K562 (cell line): Measurements from ENCODE around the gene MPL. TPM values are rescaled to one million over a fixed set of nuclear protein-coding genes. Genes with fewer than 3 reads are reported as not detected.

Experiments
- ATAC-seq: fragments of 200-7000 bp; cut with Tn5 transposase; 3 replicates; pipeline ENCODE4 v1.9.1; 2020; ENCODE audit warnings: moderate library complexity
- BruUV-seq: library from RNA; stranded (reverse); fragments of 400-500 nt; replicated peaks from 2 replicates; lab custom pipeline; 2021; lab: Mats Ljungman, UMichigan
- CTCF ChIA-PET: fragments of 300-600 bp; formaldehyde crosslinking; extraction: SDS; loops from one replicate; lab custom pipeline; 2021; ENCODE audit warnings: low intra/inter-chr PET ratio; lab: Yijun Ruan, JAX
- POLR2A ChIA-PET: fragments of 300-600, 350-650 bp; sonication (Branson Sonifier 250); formaldehyde crosslinking; extraction: SDS; loops from one replicate; lab custom pipeline; 2021; ENCODE audit warnings: antibody characterized with exemption, inconsistent platforms; lab: Yijun Ruan, JAX
- DNase-seq, 4 experiments: peaks; one replicate each; pipeline versions ENCODE4 v3.0.0 to v3.0.0-alpha.2; 2011 to 2018; ENCODE audit warnings: low spot score in 3 of 4, mixed read lengths in 3 of 4; ENCODE audit errors: extremely low read depth in 1 of 4
- FAIRE-seq: peaks from 2 replicates; lab custom pipeline; 2011; peaks lifted over from hg19 to GRCh38; lab: Jason Lieb, UNC
- H2AFZ ChIP-seq: 2 replicates; pipeline ENCODE4 v1.6.0; 2011; ENCODE audit warnings: low read depth, low read length, control low read depth, inconsistent platforms
- H3K27ac ChIP-seq: fragments of 200-600 bp; 3 replicates; pipeline ENCODE4 v1.8.0; 2011; ENCODE audit warnings: low read depth, mild to moderate bottlenecking, control low read depth, inconsistent platforms, low read length, moderate library complexity, mixed read lengths; ENCODE audit errors: extremely low read depth
- H3K27me3 ChIP-seq, 2 experiments: fragments of 300-600 bp in 1 of 2; 2 replicates in 1 of 2; 3 replicates in 1 of 2; pipeline versions ENCODE4 v1.6.0 to v1.8.0; 2011; ENCODE audit warnings: inconsistent platforms in 2 of 2, low read length in 2 of 2, mild to moderate bottlenecking in 1 of 2, mixed read lengths in 1 of 2, moderate library complexity in 1 of 2; ENCODE audit not compliant: control insufficient read depth in 2 of 2, insufficient read depth in 2 of 2
- H3K36me3 ChIP-seq: fragments of 300-600 bp; 3 replicates; pipeline ENCODE4 v1.8.0; 2011; ENCODE audit warnings: mild to moderate bottlenecking, low read length, inconsistent platforms; ENCODE audit not compliant: control insufficient read depth, insufficient read depth
- H3K4me1 ChIP-seq, 2 experiments: fragments of 200-600 bp in 1 of 2; replicated peaks in 1 of 2; 2 replicates in 1 of 2; 3 replicates in 1 of 2; pipeline versions ENCODE4 v1.5.1 to v1.8.0; 2011; ENCODE audit warnings: inconsistent platforms in 2 of 2, low read length in 2 of 2, mild to moderate bottlenecking in 1 of 2, mixed read lengths in 1 of 2, moderate library complexity in 1 of 2; ENCODE audit not compliant: control insufficient read depth in 2 of 2, insufficient read depth in 2 of 2
- H3K4me2 ChIP-seq: 2 replicates; pipeline ENCODE4 v1.6.1; 2011; ENCODE audit warnings: low read length, control low read depth, inconsistent platforms, mixed read lengths; ENCODE audit not compliant: insufficient read depth
- H3K4me3 ChIP-seq: fragments of 200-600 bp; sonication (generic), shearing (Covaris generic); 2 replicates; pipeline ENCODE4 v1.5.1; 2016; ENCODE audit warnings: control low read depth, inconsistent platforms
- H3K79me2 ChIP-seq: fragments of 200-600 bp; 3 replicates; pipeline ENCODE4 v1.8.0; 2011; ENCODE audit warnings: low read length, inconsistent platforms; ENCODE audit not compliant: control insufficient read depth, insufficient read depth
- H3K9ac ChIP-seq, 2 experiments: 2 replicates each; pipeline versions ENCODE4 v1.6.0 to v1.6.1; 2011; ENCODE audit warnings: low read depth in 2 of 2, low read length in 2 of 2, control low read depth in 1 of 2, inconsistent platforms in 1 of 2, mild to moderate bottlenecking in 1 of 2, mixed read lengths in 1 of 2; ENCODE audit not compliant: insufficient read depth in 1 of 2
- H3K9me1 ChIP-seq: one replicate; pipeline ENCODE4 v1.6.0; 2011; ENCODE audit warnings: inconsistent platforms, mild to moderate bottlenecking, low read length, moderate library complexity; ENCODE audit not compliant: control insufficient read depth, insufficient read depth
- H3K9me3 ChIP-seq: replicated peaks from 2 replicates; pipeline ENCODE4 v1.5.1; 2011; ENCODE audit warnings: low read depth, low read length, inconsistent platforms; ENCODE audit not compliant: control insufficient read depth, insufficient read depth
- H4K20me1 ChIP-seq: replicated peaks from 2 replicates; pipeline ENCODE4 v1.6.1; 2011; ENCODE audit warnings: low read length, inconsistent platforms, mixed read lengths; ENCODE audit not compliant: control insufficient read depth, insufficient read depth
- CTCF ChIP-seq, 3 experiments: IDR thresholded peaks in 2 of 3; conservative IDR thresholded peaks in 1 of 3; 2 replicates each; pipeline ENCODE4 v1.5.1; 2011 to 2012; ENCODE audit warnings: low read length in 3 of 3, mild to moderate bottlenecking in 3 of 3, control low read depth in 2 of 3, improper control_type of control experiment in 1 of 3, inconsistent platforms in 1 of 3, low read depth in 1 of 3, mixed read lengths in 1 of 3, moderate library complexity in 1 of 3; ENCODE audit not compliant: insufficient read depth in 2 of 3
- ELF4 ChIP-seq: fragments of 450-650 bp; formaldehyde crosslinking; IDR thresholded peaks from 2 replicates; pipeline ENCODE4 v1.4.0; 2022; ENCODE audit warnings: missing genetic modification characterization
- FOXK2 ChIP-seq, 2 experiments: fragments of 450-650 bp; IDR thresholded peaks in 1 of 2; conservative IDR thresholded peaks in 1 of 2; 2 replicates each; pipeline ENCODE4 v1.6.1; 2016; ENCODE audit warnings: low read depth in 2 of 2, mild to moderate bottlenecking in 1 of 2
- HDAC3 ChIP-seq: fragments of 450-650 bp; IDR thresholded peaks from 2 replicates; pipeline ENCODE4 v1.6.1; 2018; ENCODE audit warnings: borderline replicate concordance, mild to moderate bottlenecking, moderate library complexity; ENCODE audit not compliant: partially characterized antibody
- HSF4 ChIP-seq: fragments of 250-450 bp; sonication (Bioruptor Pico); IDR thresholded peaks from 2 replicates; pipeline ENCODE4 v2.1.2; 2022; ENCODE audit warnings: mild to moderate bottlenecking, moderate library complexity, borderline replicate concordance
- ID3 ChIP-seq, 2 experiments: fragments of 250-450 bp in 1 of 2; fragments of 450-650 bp in 1 of 2; sonication (Bioruptor Pico) in 1 of 2; IDR thresholded peaks; 2 replicates each; pipeline versions ENCODE4 v1.6.1 to v1.8.0; 2016 to 2021; ENCODE audit warnings: mild to moderate bottlenecking in 2 of 2, moderate library complexity in 2 of 2, missing compliant biosample characterization in 1 of 2, missing genetic modification characterization in 1 of 2
- MIER1 ChIP-seq: fragments of 450-650 bp; IDR thresholded peaks from 2 replicates; pipeline ENCODE4 v1.6.1; 2016; ENCODE audit warnings: antibody characterized with exemption, mild to moderate bottlenecking, low read depth
- NFIC ChIP-seq: fragments of 450-650 bp; IDR thresholded peaks from 2 replicates; pipeline ENCODE4 v1.6.1; 2017; ENCODE audit warnings: mild to moderate bottlenecking, inconsistent platforms
- PML ChIP-seq: IDR thresholded peaks from 2 replicates; pipeline ENCODE4 v1.6.1; 2012; ENCODE audit warnings: low read length, inconsistent platforms
- POLR3A ChIP-seq: IDR thresholded peaks from 2 replicates; pipeline ENCODE4 v1.6.1; 2011; ENCODE audit warnings: borderline replicate concordance, mild to moderate bottlenecking, moderate library complexity; ENCODE audit not compliant: insufficient read length, insufficient read depth; ENCODE audit errors: extremely low read depth
- RBM34 ChIP-seq: fragments of 200-400 bp; formaldehyde crosslinking; IDR thresholded peaks from 2 replicates; pipeline ENCODE4 v1.6.1; 2018; ENCODE audit warnings: low read length, borderline replicate concordance; ENCODE audit not compliant: insufficient read depth
- TBL1XR1 ChIP-seq, 2 experiments: IDR thresholded peaks; 2 replicates each; pipeline ENCODE4 v1.6.1; 2012; ENCODE audit warnings: improper control_type of control experiment in 2 of 2, low read length in 2 of 2, mild to moderate bottlenecking in 1 of 2
- ZFX ChIP-seq: sonication (generic); formaldehyde crosslinking; IDR thresholded peaks from 2 replicates; pipeline ENCODE4 v1.8.0; 2022; ENCODE audit warnings: mild to moderate bottlenecking, missing genetic modification reagents, moderate library complexity
- WGBS: fragments of 100-300 bp; shearing (Covaris generic); methylation state at CpG from one replicate; pipeline ENCODE4 v1.1.6; 2016; ENCODE audit warnings: low coverage, mixed read lengths; ENCODE audit not compliant: insufficient coverage; ENCODE audit errors: missing lambda C conversion rate; 5-methylcytosine and 5-hydroxymethylcytosine counted together
- in situ Hi-C: fragments of 300-500 bp; cut with MboI; formaldehyde crosslinking; loops from 4 replicates; pipeline ENCODE4 v1.15.0; 2018; ENCODE audit warnings: inconsistent platforms, mixed read lengths
- intact Hi-C: fragments of 100-400 bp; cut with micrococcal nuclease; formaldehyde crosslinking; loops from 2 replicates; pipeline ENCODE4 v1.14.2; 2022
- polyA plus RNA-seq, 8 experiments: library from polyadenylated mRNA; depleted of rRNA in 4 of 8; stranded (reverse) in 5 of 8; unstranded in 3 of 8; fragments of >200 nt; fragmentation: Nextera tagmentation in 2 of 8; fragmentation: Illumina TruSeq in 1 of 8; extraction: Ambion mirVana in 2 of 8; extraction: Trizol in 1 of 8; gene quantifications; 2 replicates each; pipeline versions ENCODE4 v1.2.1 to v1.2.3, GENCODE V29; 2011 to 2014; ENCODE audit warnings: inconsistent platforms in 1 of 8, missing spikeins in 1 of 8
- total RNA-seq, 7 experiments: library from RNA; depleted of rRNA in 6 of 7; stranded (reverse); fragments of >200 nt in 6 of 7; fragmentation: Illumina TruSeq in 2 of 7; extraction: Trizol in 2 of 7; gene quantifications; 2 replicates each; pipeline versions ENCODE4 v1.2.1 to v1.2.3, GENCODE V29; 2011 to 2021; ENCODE audit warnings: low replicate concordance in 1 of 7
- TF ChIP-seq, protein P1 (sequence below), 3 experiments: fragments of 200-800 bp in 1 of 3; fragments of 250-450 bp in 1 of 3; fragments of 450-650 bp in 1 of 3; sonication (Bioruptor Pico) in 1 of 3; sonication (Bioruptor generic) in 1 of 3; formaldehyde crosslinking in 1 of 3; IDR thresholded peaks; 2 replicates each; pipeline versions ENCODE4 v1.6.1 to v1.8.0; 2016 to 2022; ENCODE audit warnings: mild to moderate bottlenecking in 2 of 3, missing genetic modification characterization in 2 of 3, missing compliant biosample characterization in 1 of 3, moderate library complexity in 1 of 3

The MPL gene
- total and polyA plus RNA-seq, 9 of the 15 experiments (the other 6 are each of a cell fraction or from before 2014, with no cell fraction given): not detected

DNA sequence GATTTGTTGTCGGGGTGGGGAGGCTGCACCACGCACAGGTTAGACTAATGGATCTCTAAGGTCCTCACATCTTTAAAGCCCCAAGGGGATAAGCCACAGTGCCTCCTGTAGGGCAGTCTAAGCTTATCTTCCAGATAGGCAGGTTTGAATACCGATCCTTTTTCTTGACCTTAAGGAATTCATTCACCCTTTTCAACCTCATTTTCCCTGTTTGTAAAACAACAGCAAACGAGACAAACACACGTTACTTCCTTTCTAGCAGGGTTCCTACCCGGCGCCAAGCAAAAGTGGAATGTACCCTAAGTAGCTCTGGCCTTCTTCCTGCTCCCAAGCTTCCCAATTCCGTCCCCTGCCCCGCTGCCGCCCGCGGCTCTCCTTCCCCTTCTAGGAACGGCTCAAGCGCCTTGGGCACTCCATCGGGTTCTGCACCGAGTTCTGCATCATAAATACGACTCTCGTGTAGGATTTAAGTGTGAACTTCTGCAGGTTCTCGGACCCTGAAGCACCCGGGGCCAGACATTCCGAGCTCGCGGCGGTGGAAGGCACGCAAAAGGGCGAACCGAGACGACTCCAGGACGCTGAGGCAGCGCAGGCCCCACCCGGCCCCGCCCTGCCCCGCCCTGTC, 20.6 kb downstream of the MPL start:
- peak; percentile 69 for ATAC-seq
- H3K4me3 ChIP-seq: peak overlapping the region; percentile 83
- H3K9ac ChIP-seq: peak overlapping the region; percentile 83 to 93
- H2AFZ ChIP-seq: peak overlapping the region; percentile 95
- no peaks in the 10 kb centered on the region for H3K27me3 ChIP-seq
- H3K79me2 ChIP-seq: peaks cover 31% of the 10 kb centered on the region
- BruUV-seq: TSS peak; percentile 72
- intact Hi-C loops (loop anchor here (1.0 to 2.0 kb wide), 3 partner anchors 56 to 131 kb away; no protein-coding TSS in a partner anchor), in situ Hi-C loops (no loop called here)
- H3K27ac ChIP-seq: peak overlapping the region; percentile 83
- peaks cover 40% of the 10 kb centered on the region for H3K36me3 ChIP-seq
- ChIA-PET CTCF (interaction anchor here (0.6 to 1.7 kb wide), 3 partner anchors 120 to 131 kb away, joined by 3 to 9 read pairs (median 4); no protein-coding TSS in a partner anchor), POLR2A (interaction anchor here (0.5 to 2.9 kb wide), 25 partner anchors 8 to 1284 kb away, joined by 3 to 17 read pairs (median 4); partner anchors contain the start of genes ELOVL1 and MED8)
- H3K9me3 ChIP-seq: no peaks in the 10 kb centered on the region
- H4K20me1 ChIP-seq: no peaks in the 10 kb centered on the region; the same call in 1 of the 2 replicates
- peak; percentile 87 for FAIRE-seq
- H3K4me1 ChIP-seq: peaks cover 25 to 30% of the 10 kb centered on the region in 2 experiments
- H3K4me2 ChIP-seq: peak overlapping the region; percentile 89
- DNase-seq: peak; percentile 64 to 80 (median 72)
- under 1% methylated on average over 32 of the region's 33 CpGs for WGBS
- peaks cover 5% of the 10 kb centered on the region for H3K9me1 ChIP-seq
- TF ChIP-seq FOXK2 (conservative IDR thresholded peaks at IDR 0.05 in 1 of 2, IDR thresholded peaks at IDR 0.05 in 1 of 2; ENCODE audit: low read depth in 2 of 2): peak in 1 of 2 experiments; percentile 11; a peak in 1 of 4 replicates
- TF ChIP-seq NFIC: peak; percentile 19; the same call in 1 of the 2 replicates
- TF ChIP-seq, protein P1, sequence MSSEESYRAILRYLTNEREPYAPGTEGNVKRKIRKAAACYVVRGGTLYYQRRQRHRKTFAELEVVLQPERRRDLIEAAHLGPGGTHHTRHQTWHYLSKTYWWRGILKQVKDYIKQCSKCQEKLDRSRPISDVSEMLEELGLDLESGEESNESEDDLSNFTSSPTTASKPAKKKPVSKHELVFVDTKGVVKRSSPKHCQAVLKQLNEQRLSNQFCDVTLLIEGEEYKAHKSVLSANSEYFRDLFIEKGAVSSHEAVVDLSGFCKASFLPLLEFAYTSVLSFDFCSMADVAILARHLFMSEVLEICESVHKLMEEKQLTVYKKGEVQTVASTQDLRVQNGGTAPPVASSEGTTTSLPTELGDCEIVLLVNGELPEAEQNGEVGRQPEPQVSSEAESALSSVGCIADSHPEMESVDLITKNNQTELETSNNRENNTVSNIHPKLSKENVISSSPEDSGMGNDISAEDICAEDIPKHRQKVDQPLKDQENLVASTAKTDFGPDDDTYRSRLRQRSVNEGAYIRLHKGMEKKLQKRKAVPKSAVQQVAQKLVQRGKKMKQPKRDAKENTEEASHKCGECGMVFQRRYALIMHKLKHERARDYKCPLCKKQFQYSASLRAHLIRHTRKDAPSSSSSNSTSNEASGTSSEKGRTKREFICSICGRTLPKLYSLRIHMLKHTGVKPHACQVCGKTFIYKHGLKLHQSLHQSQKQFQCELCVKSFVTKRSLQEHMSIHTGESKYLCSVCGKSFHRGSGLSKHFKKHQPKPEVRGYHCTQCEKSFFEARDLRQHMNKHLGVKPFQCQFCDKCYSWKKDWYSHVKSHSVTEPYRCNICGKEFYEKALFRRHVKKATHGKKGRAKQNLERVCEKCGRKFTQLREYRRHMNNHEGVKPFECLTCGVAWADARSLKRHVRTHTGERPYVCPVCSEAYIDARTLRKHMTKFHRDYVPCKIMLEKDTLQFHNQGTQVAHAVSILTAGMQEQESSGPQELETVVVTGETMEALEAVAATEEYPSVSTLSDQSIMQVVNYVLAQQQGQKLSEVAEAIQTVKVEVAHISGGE (CRISPR knock-in tag; IDR thresholded peaks at IDR 0.05): no peak
- peak; percentile 85 for TF ChIP-seq ZFX (CRISPR knock-in tag)
- TF ChIP-seq TBL1XR1 (IDR thresholded peaks at IDR 0.05; ENCODE audit: low read length in 2 of 2): no peak
- no peak for TF ChIP-seq RBM34
- 0 out of 2 replicates have a peak, but pooled peaks have one; percentile 34 for TF ChIP-seq PML
- TF ChIP-seq POLR3A: no peak
- no peak for TF ChIP-seq HDAC3
- peak; percentile 51 to 85 (median 80) for TF ChIP-seq CTCF (IDR thresholded peaks at IDR 0.05 in 2 of 3, conservative IDR thresholded peaks at IDR 0.05 in 1 of 3; ENCODE audit: insufficient read depth in 2 of 3, low read depth in 1 of 3, low read length in 3 of 3)
- no peak for TF ChIP-seq MIER1
- no peak for TF ChIP-seq HSF4
- TF ChIP-seq ELF4 (CRISPR knock-in tag): no peak
- no peak for TF ChIP-seq ID3 (CRISPR knock-in tag; IDR thresholded peaks at IDR 0.05)
- peak; percentile 76 for TF ChIP-seq ID3 (tag; IDR thresholded peaks at IDR 0.05)
